NCI-H187 treated with DMSO at 0.1 percent for 48 hours (cell line): ENCODE data around the gene CASP10.
"Not testable (repeated sequence)": the region's sequence is repeated elsewhere in the genome, so short reads cannot be mapped to it uniquely, and the experiment has no call there.

ENCODE experiments used
- DNase-seq: peaks from one replicate; lab custom pipeline; 2025; lab: John Stamatoyannopoulos, UW

CASP10 gene

GRCh38 chr2:201233812-201234662, 51.1 kb downstream of the CASP10 start:
- no peak for DNase-seq

- no peak for DNase-seq
Observed at GRCh38 chr2:201234663-201235135, 51.8 kb downstream of the CASP10 start.

GRCh38 chr2:201235860-201236811, 53.2 kb downstream of the CASP10 start:
- no peak for DNase-seq

GRCh38 chr2:201237486-201238123, 54.7 kb downstream of the CASP10 start:
- DNase-seq = no peak

GRCh38 chr2:201239167-201239935, 56.4 kb downstream of the CASP10 start:
- not testable (repeated sequence) for DNase-seq

- no peak for DNase-seq
Observed at GRCh38 chr2:201242571-201243277, 59.8 kb downstream of the CASP10 start.

GRCh38 chr2:201244829-201245228, 61.9 kb downstream of the CASP10 start:
- no peak for DNase-seq

GRCh38 chr2:201246280-201246679, 63.3 kb downstream of the CASP10 start:
- DNase-seq = no peak

GRCh38 chr2:201248288-201248844, 65.4 kb downstream of the CASP10 start:
- DNase-seq = no peak

GRCh38 chr2:201249889-201250288, 66.9 kb downstream of the CASP10 start:
- DNase-seq = no peak

GRCh38 chr2:201250741-201251140, 67.8 kb downstream of the CASP10 start:
- DNase-seq = no peak

- DNase-seq = no peak
Observed at GRCh38 chr2:201254081-201254730, 71.3 kb downstream of the CASP10 start.

- DNase-seq = no peak
Observed at GRCh38 chr2:201255408-201256033, 72.6 kb downstream of the CASP10 start.

GRCh38 chr2:201256082-201256481, 73.1 kb downstream of the CASP10 start:
- no peak for DNase-seq

- DNase-seq = no peak
Observed at GRCh38 chr2:201257381-201257955, 74.5 kb downstream of the CASP10 start.

GRCh38 chr2:201257956-201258665, 75.2 kb downstream of the CASP10 start:
- DNase-seq = no peak

GRCh38 chr2:201258666-201259615, 76.0 kb downstream of the CASP10 start:
- DNase-seq = no peak
